Transverse colon (tissue), 4 donors: Measurements from ENCODE around the gene PODNL1.

Experiments
- CTCF ChIP-seq, 5 experiments: fragments of 200-600 bp in 3 of 5; fragments of 450-650 bp in 2 of 5; sonication (generic) in 3 of 5; IDR thresholded peaks; 1 replicate in 2 of 5; 2 replicates in 3 of 5; pipeline ENCODE4 v1.5.1; 2016 to 2017; ENCODE audit warnings: antibody characterized with exemption in 5 of 5, inconsistent platforms in 3 of 5, mild to moderate bottlenecking in 2 of 5, moderate library complexity in 1 of 5
- POLR2A ChIP-seq: fragments of 450-650 bp; IDR thresholded peaks from one replicate; pipeline ENCODE4 v1.6.1; 2016; ENCODE audit warnings: antibody characterized with exemption, mild to moderate bottlenecking, moderate library complexity
- POLR2AphosphoS5 ChIP-seq, 3 donors: sonication (generic); formaldehyde crosslinking; IDR thresholded peaks; one replicate each; pipeline ENCODE4 v1.6.1; 2016; ENCODE audit warnings: antibody characterized with exemption in 3 of 3

GRCh38 chr19:13935765-13936510, 2.3 kb downstream of the PODNL1 start:
- TF ChIP-seq CTCF (IDR thresholded peaks at IDR 0.05), result no peak
- no peak for TF ChIP-seq POLR2A
- no peak for TF ChIP-seq POLR2AphosphoS5 (IDR thresholded peaks at IDR 0.05)
